ENCODE results near the gene RALY. TPM values are rescaled to one million over a fixed set of nuclear protein-coding genes. Genes with fewer than 3 reads are reported as not detected.

The RALY gene
- total and polyA plus RNA-seq, 2 of the 4 experiments (the other 2 are of a cell fraction), result 46.2 to 115 TPM

- intact Hi-C loops (cut with micrococcal nuclease) (no loop called here), in situ Hi-C loops (cut with MboI; ENCODE audit: low sequenced_read_pairs) (no loop called here)
Observed at GRCh38 chr20:33948480-33948879, 45.2 kb upstream of the RALY start.

More at GRCh38 chr20:33948480-33948879, 45.2 kb upstream of the RALY start:
- ChIA-PET POLR2A (ENCODE audit: unreplicated experiment) (no interaction called here), CTCF (no interaction called here)
- TF ChIP-seq BHLHE40 (IDR thresholded peaks at IDR 0.05; ENCODE audit: low read depth, low read length), result no peak
- TF ChIP-seq RFX5 (IDR thresholded peaks at IDR 0.05; ENCODE audit: low read depth, low read length), result no peak
- TF ChIP-seq CHD1 (IDR thresholded peaks at IDR 0.05; ENCODE audit: low read depth, low read length), result no peak
- TF ChIP-seq POLR2A (IDR thresholded peaks at IDR 0.05; ENCODE audit: low read depth, low read length), result no peak
- no peak for TF ChIP-seq RCOR1 (IDR thresholded peaks at IDR 0.05; ENCODE audit: insufficient replicate concordance, low read length)
- no peak for TF ChIP-seq NFE2L2 (IDR thresholded peaks at IDR 0.05; ENCODE audit: low read depth, low read length)
- no peak for TF ChIP-seq MXI1 (IDR thresholded peaks at IDR 0.05; ENCODE audit: borderline replicate concordance, low read depth, low read length)
- TF ChIP-seq USF2 (IDR thresholded peaks at IDR 0.05; ENCODE audit: low read depth, low read length), result no peak
- no peak for TF ChIP-seq RAD21 (IDR thresholded peaks at IDR 0.05; ENCODE audit: low read length)
- TF ChIP-seq MAFK (IDR thresholded peaks at IDR 0.05; ENCODE audit: low read depth, low read length), result no peak
- TF ChIP-seq MAZ (IDR thresholded peaks at IDR 0.05; ENCODE audit: borderline replicate concordance, low read depth, low read length), result no peak
- TF ChIP-seq SMC3 (IDR thresholded peaks at IDR 0.05; ENCODE audit: low read depth, low read length), result no peak
- no peak for TF ChIP-seq CEBPB (IDR thresholded peaks at IDR 0.05; ENCODE audit: low read depth, low read length)
- TF ChIP-seq ELK1 (IDR thresholded peaks at IDR 0.05; ENCODE audit: borderline replicate concordance, low read depth, low read length), result no peak
- no peak for TF ChIP-seq FOS (IDR thresholded peaks at IDR 0.05; ENCODE audit: low read depth, low read length)
- Histone ChIP-seq H3K18ac (ENCODE audit: low read depth, low read length) (no peak overlapping the region), H2BK15ac (ENCODE audit: low read depth, low read length) (no peak overlapping the region), H4K20me1 (ENCODE audit: insufficient read depth, low read length) (no peaks in the 10 kb centered on the region), H2AK9ac (replicated peaks; ENCODE audit: low read depth, low read length, poor library complexity) (no peak overlapping the region), H3K9ac (ENCODE audit: low read depth, low read length) (no peak overlapping the region), H3K36me3 (ENCODE audit: control insufficient read depth, insufficient read depth, low read length) (no peaks in the 10 kb centered on the region), H3K4me2 (ENCODE audit: low read depth, low read length) (no peak overlapping the region), H4K8ac (ENCODE audit: low read depth in 2 of 2, low read length in 2 of 2) (no peak overlapping the region), H2BK5ac (ENCODE audit: low read depth, low read length, poor library complexity, severe bottlenecking) (no peak overlapping the region), H3K27ac (ENCODE audit: insufficient read depth, low read length) (no peak overlapping the region), H2AK5ac (ENCODE audit: low read depth, low read length) (no peak overlapping the region), H3K27me3 (ENCODE audit: control insufficient read depth, insufficient read depth, low read length) (peaks cover 12% of the 10 kb centered on the region), H4K5ac (ENCODE audit: low read depth, low read length) (no peak overlapping the region), H3K79me1 (ENCODE audit: low read depth in 1 of 2, low read length in 2 of 2) (no peaks in the 10 kb centered on the region), H2BK20ac (ENCODE audit: low read depth, low read length) (no peak overlapping the region), H3K56ac (ENCODE audit: extremely low read depth, insufficient read depth, low read length) (no peak overlapping the region), H4K91ac (ENCODE audit: insufficient read depth, low read depth, low read length) (no peak overlapping the region), H3K4me3 (ENCODE audit: insufficient read depth, low read depth, low read length) (no peak overlapping the region), H3K4ac (ENCODE audit: low read depth, low read length) (no peak overlapping the region), H3K9me1 (ENCODE audit: insufficient read depth, low read length) (0 out of 2 replicates have a peak, but pooled peaks cover 3% of the 10 kb centered on the region), H3K23ac (ENCODE audit: low read depth, low read length) (no peak overlapping the region), H3K4me1 (ENCODE audit: control insufficient read depth, insufficient read depth, low read length) (peaks cover 2% of the 10 kb centered on the region; the same call in 1 of the 2 replicates), H3K9me3 (ENCODE audit: control insufficient read depth, insufficient read depth, low read length) (peaks cover 12% of the 10 kb centered on the region), H2BK120ac (ENCODE audit: low read depth, low read length) (no peak overlapping the region), H3K14ac (replicated peaks; ENCODE audit: low read depth, low read length) (no peak overlapping the region), H2AFZ (replicated peaks; ENCODE audit: low read length, poor library complexity) (no peak overlapping the region)
- dilution Hi-C loops (cut with HindIII; ENCODE audit: low sequenced_read_pairs, unreplicated experiment), result no loop called here
- 83% methylated on average over 1 of the region's 2 CpGs; no CpG with 5 or more reads in 1 of the 2 experiments for WGBS, 2 experiments (ENCODE audit: extremely low coverage in 2 of 2, insufficient read length in 1 of 2)
- no peak for DNase-seq
- no peak for ATAC-seq (ENCODE audit: low read depth)
- no TSS peak for BruUV-seq (replicated peaks)

Measured in IMR-90 (cell line).